Left lung (tissue), 10 donors: Measurements from ENCODE around the gene RAB8B. TPM values are rescaled to one million over a fixed set of nuclear protein-coding genes. Genes with fewer than 3 reads are reported as not detected.

Experiments used
- ATAC-seq: fragments of 200-7000 bp; cut with Tn5 transposase; one replicate; pipeline ENCODE4 v1.9.1; 2020; ENCODE audit warnings: moderate library complexity
- DNase-seq, 4 donors: peaks; one replicate each; pipeline ENCODE4 v3.0.0-alpha.2; 2013 to 2020
- H3K27ac ChIP-seq, 2 donors: fragments of 200-600 bp; sonication (generic) in 1 of 2; one replicate each; pipeline versions ENCODE4 v1.5.0 to v1.8.0; 2020 to 2021
- H3K27me3 ChIP-seq, 2 donors: fragments of 200-600 bp; sonication (generic) in 1 of 2; one replicate each; pipeline versions ENCODE4 v1.5.0 to v1.8.0; 2020 to 2021
- H3K36me3 ChIP-seq, 2 donors: fragments of 200-600 bp; sonication (generic) in 1 of 2; one replicate each; pipeline versions ENCODE4 v1.5.0 to v1.8.0; 2020 to 2021
- H3K4me1 ChIP-seq, 2 donors: fragments of 200-600 bp; one replicate each; pipeline ENCODE4 v1.8.0; 2021
- H3K4me3 ChIP-seq, 2 donors: fragments of 200-600 bp; sonication (generic) in 1 of 2; one replicate each; pipeline versions ENCODE4 v1.5.0 to v1.8.0; 2020 to 2021; ENCODE audit warnings: mild to moderate bottlenecking in 1 of 2
- H3K9me3 ChIP-seq, 2 donors: fragments of 200-600 bp; sonication (generic) in 1 of 2; one replicate each; pipeline versions ENCODE4 v1.5.0 to v1.8.0; 2020 to 2021
- CTCF ChIP-seq, 2 donors: fragments of 200-600 bp; sonication (generic) in 1 of 2; IDR thresholded peaks; one replicate each; pipeline versions ENCODE4 v1.5.0 to v1.8.0; 2021; ENCODE audit warnings: antibody characterized with exemption in 2 of 2
- intact Hi-C, 2 donors: fragments of 100-400 bp; cut with DNase I; formaldehyde crosslinking; loops; one replicate each; pipeline versions ENCODE4 v1.11.2 to v1.14.2; 2022
- polyA plus RNA-seq, 6 donors: library from polyadenylated mRNA; unstranded; fragments of 120-200 nt; gene quantifications; one replicate each; pipeline ENCODE4 v1.2.1, GENCODE V29; 2013; ENCODE audit not compliant: insufficient read length in 6 of 6
- total RNA-seq, 2 donors: library from RNA; stranded (reverse); fragmentation: NEBNext Ultra II Directional; extraction: Animal tissue kit (Norgen Biotek cat#: 25700); gene quantifications; one replicate each; pipeline ENCODE4 v1.2.1, GENCODE V29; 2021
- donor health status: DM: no; HTN: yes; CAD: no.
- donor health status: DM: no; HTN: no; CAD: no.

Gene RAB8B
- total and polyA plus RNA-seq, 8 donors: 45.1 to 62.2 (median 57.0) TPM

- no peak for ATAC-seq
- TF ChIP-seq CTCF (IDR thresholded peaks at IDR 0.05): no peak
- no peaks in the 10 kb centered on the region for H3K9me3 ChIP-seq
- intact Hi-C loops: loop anchor here in 1 of 2 donors (5.0 kb wide), 1 partner anchor 90 kb away; the partner anchor contains the start of gene APH1B
- no peak overlapping the region for H3K27ac ChIP-seq
- H3K4me1 ChIP-seq: peaks cover 8 to 31% of the 10 kb centered on the region in 2 donors
- no peak overlapping the region for H3K4me3 ChIP-seq
- H3K27me3 ChIP-seq: no peaks in the 10 kb centered on the region
- DNase-seq: no peak
- no peaks in the 10 kb centered on the region for H3K36me3 ChIP-seq
Measured at GRCh38 chr15:63187589-63188226, 1.7 kb upstream of the RAB8B start.

GRCh38 chr15:63188247-63188925 lies 1.0 kb upstream of the RAB8B start:
- TF ChIP-seq CTCF (IDR thresholded peaks at IDR 0.05): no peak
- Histone ChIP-seq H3K9me3 (no peaks in the 10 kb centered on the region), H3K4me1 (peaks cover 8 to 37% of the 10 kb centered on the region in 2 donors), H3K4me3 (peak overlapping the region; percentile 45 to 68), H3K36me3 (no peaks in the 10 kb centered on the region), H3K27me3 (no peaks in the 10 kb centered on the region), H3K27ac (peak overlapping the region in 1 of 2 donors; percentile 87)
- intact Hi-C loops: loop anchor here in 1 of 2 donors (5.0 kb wide), 1 partner anchor 89 kb away; the partner anchor contains the start of gene APH1B
- ATAC-seq (no peak), DNase-seq (no peak)

- H3K27me3 ChIP-seq: no peaks in the 10 kb centered on the region
- H3K4me3 ChIP-seq: peak overlapping the region; percentile 45 to 68
- H3K4me1 ChIP-seq: peaks cover 8 to 55% of the 10 kb centered on the region in 2 donors
- no peak for TF ChIP-seq CTCF (IDR thresholded peaks at IDR 0.05)
- H3K9me3 ChIP-seq: no peaks in the 10 kb centered on the region
- no peaks in the 10 kb centered on the region for H3K36me3 ChIP-seq
- peak overlapping the region; percentile 67 to 87 for H3K27ac ChIP-seq
- DNase-seq: no peak
- peak; percentile 1 for ATAC-seq
- intact Hi-C loops: loop anchor here in 1 of 2 donors (5.0 kb wide), 1 partner anchor 87 kb away; the partner anchor contains the start of gene APH1B
Measured at GRCh38 chr15:63189941-63190768, 749 bp downstream of the RAB8B start.

GRCh38 chr15:63190769-63191649 lies 1.6 kb downstream of the RAB8B start:
- H3K4me1 ChIP-seq: peaks cover 11 to 64% of the 10 kb centered on the region in 2 donors
- H3K27ac ChIP-seq: peak overlapping the region; percentile 67 to 87

More at GRCh38 chr15:63190769-63191649, 1.6 kb downstream of the RAB8B start:
- no peaks in the 10 kb centered on the region for H3K36me3 ChIP-seq
- TF ChIP-seq CTCF (IDR thresholded peaks at IDR 0.05): no peak
- intact Hi-C loops: no loop called here
- ATAC-seq: no peak
- no peaks in the 10 kb centered on the region for H3K27me3 ChIP-seq
- H3K4me3 ChIP-seq: peak overlapping the region; percentile 45 to 68
- DNase-seq: no peak
- H3K9me3 ChIP-seq: no peaks in the 10 kb centered on the region
